ENCODE data around the gene GRK2.
"Not testable (repeated sequence)": the region's sequence is repeated elsewhere in the genome, so short reads cannot be mapped to it uniquely, and the experiment has no call there.

GRK2 gene

DNA sequence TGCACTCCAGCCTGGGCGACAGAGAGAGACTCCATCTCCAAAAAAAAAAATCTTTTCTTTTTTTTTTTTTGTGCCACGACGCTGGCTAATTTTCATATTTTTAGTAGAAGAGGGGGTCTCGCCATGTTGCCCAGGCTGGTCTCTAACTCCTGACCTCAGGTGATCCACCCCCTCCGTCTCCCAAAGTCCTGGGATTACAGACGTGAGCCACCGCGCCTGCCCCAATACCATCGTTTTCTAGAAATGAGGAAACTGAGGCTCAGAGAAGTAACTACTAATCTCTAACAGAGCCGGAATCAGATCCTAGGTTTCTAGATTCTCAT, 50.6 kb downstream of the GRK2 start:
- Mint-ChIP-seq H3K4me3 (peak overlapping the region; percentile 96 to 97), H3K9me3 (no peaks in the 10 kb centered on the region), H3K27ac (peak overlapping the region in 1 of 2 donors; percentile 91), H3K27me3 (no peaks in the 10 kb centered on the region), H3K4me1 (peaks cover 39% of the 10 kb centered on the region)
- DNase-seq, result no peak
- no peak for ATAC-seq

DNA sequence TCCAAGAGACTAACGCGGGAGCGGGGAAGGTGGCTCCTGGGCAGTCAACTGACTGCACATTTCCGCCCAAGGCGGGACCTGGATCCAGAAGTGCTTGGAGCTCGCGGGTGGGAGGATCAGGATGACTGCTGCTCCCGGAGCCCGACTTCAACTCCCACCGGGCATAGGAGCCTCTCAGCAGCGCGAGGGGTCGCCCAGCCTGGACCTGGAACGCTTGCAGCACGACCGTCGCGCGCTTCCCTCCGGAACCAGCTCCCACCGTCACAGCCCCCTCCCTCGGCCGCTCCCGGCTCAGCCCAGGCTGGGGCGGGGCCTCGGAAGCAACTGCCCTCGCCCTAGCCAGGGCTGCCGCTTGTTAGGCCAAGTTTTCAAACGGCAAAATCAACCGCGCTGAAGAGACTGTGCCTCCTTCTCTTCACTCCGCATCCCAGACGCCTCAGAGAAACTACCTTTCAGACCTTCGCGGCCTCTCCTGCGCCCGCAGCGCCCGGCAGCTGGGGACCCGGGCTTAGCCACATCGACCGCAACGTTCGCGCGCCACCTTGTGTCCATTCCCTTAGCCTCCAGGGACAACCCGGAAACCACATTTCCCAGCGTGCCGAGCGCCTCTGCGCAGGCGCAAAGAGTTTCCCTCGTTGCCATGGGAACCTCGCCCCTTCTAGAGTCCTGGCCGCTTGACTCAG, 51.1 kb downstream of the GRK2 start:
- ATAC-seq, result peak; percentile 92
- H3K4me1 Mint-ChIP-seq, result peaks cover 33% of the 10 kb centered on the region
- DNase-seq, result peak; percentile 98 to 99
- H3K27ac Mint-ChIP-seq, result peak overlapping the region; percentile 91 to 97
- no peaks in the 10 kb centered on the region for H3K9me3 Mint-ChIP-seq
- no peaks in the 10 kb centered on the region for H3K27me3 Mint-ChIP-seq
- H3K4me3 Mint-ChIP-seq, result peak overlapping the region; percentile 96 to 97

GRCh38 chr11:67317888-67318555, 51.7 kb downstream of the GRK2 start:
- Mint-ChIP-seq H3K27me3 (no peaks in the 10 kb centered on the region), H3K4me3 (peak overlapping the region; percentile 96 to 97), H3K27ac (peak overlapping the region; percentile 91 to 97), H3K4me1 (peaks cover 27% of the 10 kb centered on the region), H3K9me3 (no peaks in the 10 kb centered on the region)
- DNase-seq (no peak), ATAC-seq (peak; percentile 41)

DNA sequence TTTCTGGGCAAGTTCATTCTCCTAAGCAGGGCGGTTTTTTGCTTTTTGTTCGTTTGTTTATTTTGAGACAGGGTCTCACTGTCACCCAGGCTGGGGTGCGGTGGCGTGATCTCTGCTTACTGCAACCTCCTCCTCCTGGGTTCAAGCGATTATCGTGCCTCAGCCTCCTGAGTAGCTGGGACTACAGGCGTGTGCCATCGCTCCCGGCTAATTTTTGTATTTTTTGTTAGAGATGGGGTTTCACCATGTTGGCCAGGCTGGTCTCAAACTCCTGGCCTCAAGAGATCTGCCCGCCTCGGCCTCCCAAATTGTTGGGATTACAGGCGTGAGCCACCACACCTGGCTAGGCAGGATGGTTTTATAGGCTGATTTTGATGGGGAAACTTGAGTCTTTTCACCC, 52.6 kb downstream of the GRK2 start:
- not testable (repeated sequence) for DNase-seq, H3K27me3 Mint-ChIP-seq, H3K9me3 Mint-ChIP-seq, H3K27ac Mint-ChIP-seq, ATAC-seq
- H3K4me3 Mint-ChIP-seq, result peak overlapping the region; percentile 78 to 97
- peaks cover 19% of the 10 kb centered on the region for H3K4me1 Mint-ChIP-seq

- H3K27me3 Mint-ChIP-seq, result no peaks in the 10 kb centered on the region
- H3K9me3 Mint-ChIP-seq, result no peaks in the 10 kb centered on the region
- H3K4me3 Mint-ChIP-seq, result no peak overlapping the region
- H3K4me1 Mint-ChIP-seq, result peaks cover 19% of the 10 kb centered on the region
- ATAC-seq, result no peak
- no peak overlapping the region for H3K27ac Mint-ChIP-seq
- DNase-seq, result no peak
Observed at GRCh38 chr11:67320011-67320410, 53.7 kb downstream of the GRK2 start.

- DNase-seq, result no peak
- Mint-ChIP-seq H3K27me3 (no peaks in the 10 kb centered on the region), H3K9me3 (no peaks in the 10 kb centered on the region), H3K4me3 (no peak overlapping the region), H3K4me1 (peaks cover 19% of the 10 kb centered on the region), H3K27ac (no peak overlapping the region)
- no peak for ATAC-seq
Observed at GRCh38 chr11:67320691-67321090, 54.4 kb downstream of the GRK2 start.

DNA sequence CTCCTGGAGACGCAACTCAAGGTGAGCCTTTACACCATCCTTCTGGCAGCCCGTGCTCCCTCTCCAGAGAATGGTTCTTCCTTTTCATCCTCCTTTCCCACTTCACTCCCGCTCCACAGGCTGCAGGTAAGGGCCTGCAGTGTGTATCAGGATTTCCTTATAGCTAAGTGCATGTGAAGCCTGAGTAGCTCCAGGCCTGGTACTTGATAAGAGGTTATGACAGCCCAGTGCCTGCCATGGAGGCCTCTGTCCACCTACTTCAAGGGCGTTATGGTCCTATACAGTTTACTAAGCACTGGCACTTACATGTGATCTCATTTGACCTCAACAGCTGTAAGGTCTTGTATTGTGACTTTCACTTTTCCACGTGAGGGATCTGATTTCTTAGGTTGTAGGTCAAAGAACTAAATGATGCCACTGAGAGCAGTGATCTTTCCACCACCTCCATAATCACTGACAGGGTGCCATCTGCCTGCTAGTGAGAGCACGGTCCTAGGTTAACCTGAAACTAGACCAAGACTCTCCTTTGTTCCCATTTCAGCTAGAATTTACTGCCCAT, 55.1 kb downstream of the GRK2 start:
- H3K4me3 Mint-ChIP-seq, result no peak overlapping the region

GRCh38 chr11:67322049-67322448, 55.8 kb downstream of the GRK2 start:
- Mint-ChIP-seq H3K4me3 (no peak overlapping the region), H3K27me3 (no peaks in the 10 kb centered on the region), H3K4me1 (peaks cover 19% of the 10 kb centered on the region), H3K9me3 (no peaks in the 10 kb centered on the region), H3K27ac (no peak overlapping the region)
- DNase-seq (no peak), ATAC-seq (no peak)

More for the DNA sequence above, 55.1 kb downstream of the GRK2 start:
- no peaks in the 10 kb centered on the region for H3K27me3 Mint-ChIP-seq
- no peaks in the 10 kb centered on the region for H3K9me3 Mint-ChIP-seq
- no peak for ATAC-seq
- H3K4me1 Mint-ChIP-seq, result peaks cover 19% of the 10 kb centered on the region
- DNase-seq, result no peak
- H3K27ac Mint-ChIP-seq, result no peak overlapping the region

DNA sequence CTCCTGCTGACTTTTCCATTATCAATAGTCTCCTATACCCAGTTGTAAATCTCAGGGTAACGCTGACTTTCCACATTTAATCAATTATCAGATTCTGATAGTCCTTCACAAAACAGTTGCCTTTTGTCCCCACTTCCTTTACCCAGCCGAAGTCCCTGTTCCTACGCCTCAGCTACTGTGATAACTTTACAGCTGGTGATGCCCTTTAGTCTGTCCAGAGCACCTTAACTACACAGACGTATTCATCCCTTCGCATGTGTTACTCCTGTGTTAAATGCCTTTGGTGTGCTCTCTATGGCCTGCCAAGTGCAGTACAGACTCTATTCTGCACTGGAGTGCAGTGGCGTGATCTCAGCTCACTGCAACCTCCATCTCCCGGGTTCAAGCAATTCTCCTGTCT, 57.3 kb downstream of the GRK2 start:
- no peak for ATAC-seq
- no peaks in the 10 kb centered on the region for H3K9me3 Mint-ChIP-seq
- H3K27me3 Mint-ChIP-seq, result no peaks in the 10 kb centered on the region
- no peak overlapping the region for H3K4me3 Mint-ChIP-seq
- H3K27ac Mint-ChIP-seq, result no peak overlapping the region
- DNase-seq, result no peak
- H3K4me1 Mint-ChIP-seq, result peaks cover 10% of the 10 kb centered on the region

DNA sequence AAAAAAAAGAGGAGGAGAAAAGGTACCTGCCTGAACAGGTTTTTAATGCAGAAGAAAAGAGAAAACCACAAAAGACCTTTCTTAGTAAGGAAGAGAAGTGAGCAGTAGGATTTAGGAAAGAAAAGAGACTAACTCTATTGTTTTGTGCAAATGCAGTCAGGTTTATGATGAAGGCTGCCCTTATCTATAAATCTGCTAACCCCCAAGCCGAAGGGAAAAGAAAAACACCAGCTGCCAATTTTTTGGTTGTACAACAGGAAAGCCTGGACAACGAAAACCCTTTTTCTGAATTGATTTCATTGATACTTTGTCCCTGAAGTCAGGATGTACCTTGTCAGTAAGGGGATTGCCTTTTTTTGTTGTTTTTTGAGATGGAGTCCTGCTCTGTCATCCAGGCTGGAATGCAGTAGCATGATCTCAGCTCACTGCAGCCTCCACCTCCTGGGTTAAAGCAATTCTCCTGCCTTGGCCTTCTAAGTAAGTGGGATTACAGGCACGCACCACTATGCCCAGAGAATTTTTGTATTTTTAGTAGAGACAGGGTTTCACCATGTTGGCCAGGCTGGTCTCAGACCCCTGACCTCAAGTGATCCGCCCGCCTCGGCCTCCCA, 65.9 kb downstream of the GRK2 start:
- Mint-ChIP-seq H3K27me3 (no peaks in the 10 kb centered on the region), H3K4me3 (no peak overlapping the region), H3K4me1 (no peaks in the 10 kb centered on the region), H3K27ac (no peak overlapping the region), H3K9me3 (no peaks in the 10 kb centered on the region)
- ATAC-seq (no peak), DNase-seq (no peak)
